Gastrocnemius medialis (tissue), 4 donors: ENCODE results near the gene DISC1.

Source experiments
- POLR2A ChIP-seq, 2 donors: fragments of 450-650 bp; IDR thresholded peaks; one replicate each; pipeline ENCODE4 v1.6.1; 2017; ENCODE audit warnings: antibody characterized with exemption in 2 of 2, mild to moderate bottlenecking in 2 of 2, moderate library complexity in 2 of 2
- TF ChIP-seq, protein P1 (sequence below), 5 experiments: fragments of 450-650 bp in 3 of 5; fragments of 200-600 bp in 2 of 5; sonication (generic) in 2 of 5; IDR thresholded peaks in 4 of 5; conservative IDR thresholded peaks in 1 of 5; 1 replicate in 4 of 5; 2 replicates in 1 of 5; pipeline ENCODE4 v1.5.1; 2016 to 2019; ENCODE audit warnings: antibody characterized with exemption in 5 of 5, mild to moderate bottlenecking in 3 of 5, moderate library complexity in 3 of 5

- no peak for TF ChIP-seq POLR2A (IDR thresholded peaks at IDR 0.05)
- TF ChIP-seq, protein P1, sequence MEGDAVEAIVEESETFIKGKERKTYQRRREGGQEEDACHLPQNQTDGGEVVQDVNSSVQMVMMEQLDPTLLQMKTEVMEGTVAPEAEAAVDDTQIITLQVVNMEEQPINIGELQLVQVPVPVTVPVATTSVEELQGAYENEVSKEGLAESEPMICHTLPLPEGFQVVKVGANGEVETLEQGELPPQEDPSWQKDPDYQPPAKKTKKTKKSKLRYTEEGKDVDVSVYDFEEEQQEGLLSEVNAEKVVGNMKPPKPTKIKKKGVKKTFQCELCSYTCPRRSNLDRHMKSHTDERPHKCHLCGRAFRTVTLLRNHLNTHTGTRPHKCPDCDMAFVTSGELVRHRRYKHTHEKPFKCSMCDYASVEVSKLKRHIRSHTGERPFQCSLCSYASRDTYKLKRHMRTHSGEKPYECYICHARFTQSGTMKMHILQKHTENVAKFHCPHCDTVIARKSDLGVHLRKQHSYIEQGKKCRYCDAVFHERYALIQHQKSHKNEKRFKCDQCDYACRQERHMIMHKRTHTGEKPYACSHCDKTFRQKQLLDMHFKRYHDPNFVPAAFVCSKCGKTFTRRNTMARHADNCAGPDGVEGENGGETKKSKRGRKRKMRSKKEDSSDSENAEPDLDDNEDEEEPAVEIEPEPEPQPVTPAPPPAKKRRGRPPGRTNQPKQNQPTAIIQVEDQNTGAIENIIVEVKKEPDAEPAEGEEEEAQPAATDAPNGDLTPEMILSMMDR (IDR thresholded peaks at IDR 0.05 in 4 of 5, conservative IDR thresholded peaks at IDR 0.05 in 1 of 5) = no peak
Measured at GRCh38 chr1:231940701-231941100, 314.1 kb downstream of the DISC1 start.
